HFF-Myc (cell line): ENCODE measurements around the gene ZNF592.

Source experiments
- DNase-seq: peaks from one replicate; pipeline ENCODE4 v3.0.0-alpha.2; 2011; ENCODE audit warnings: low read depth; ENCODE audit errors: extremely low read depth
- H3K4me3 ChIP-seq: replicated peaks from 2 replicates; pipeline ENCODE4 v1.5.1; 2011; ENCODE audit warnings: low read depth, mild to moderate bottlenecking, control low read depth, low read length
- TF ChIP-seq, protein P1 (sequence below): IDR thresholded peaks from 2 replicates; pipeline ENCODE4 v1.5.1; 2012; ENCODE audit warnings: mild to moderate bottlenecking, low read depth, low read length, control low read depth; ENCODE audit errors: missing control alignments

ZNF592 gene

DNA sequence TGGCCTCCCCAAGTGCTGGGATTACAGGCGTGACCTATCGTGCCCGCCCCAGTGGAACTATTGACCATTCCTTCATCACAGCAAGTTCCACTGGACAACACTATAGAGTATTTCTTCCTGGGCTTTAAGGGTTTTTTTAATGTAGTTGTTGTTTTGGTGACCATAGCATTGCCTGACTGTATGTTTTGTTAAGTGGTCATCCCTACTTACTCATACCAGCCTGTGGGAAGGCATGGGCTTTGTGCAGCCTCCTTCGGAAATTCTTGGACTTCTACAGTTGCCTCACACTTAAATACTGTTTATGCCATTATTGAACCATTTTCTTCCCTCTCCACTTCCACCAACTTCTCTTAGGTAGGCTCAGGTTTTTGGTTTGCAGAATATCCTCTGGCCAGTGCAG is 48.8 kb downstream of the ZNF592 start:
- no peak for DNase-seq
- H3K4me3 ChIP-seq, result no peak overlapping the region

DNA sequence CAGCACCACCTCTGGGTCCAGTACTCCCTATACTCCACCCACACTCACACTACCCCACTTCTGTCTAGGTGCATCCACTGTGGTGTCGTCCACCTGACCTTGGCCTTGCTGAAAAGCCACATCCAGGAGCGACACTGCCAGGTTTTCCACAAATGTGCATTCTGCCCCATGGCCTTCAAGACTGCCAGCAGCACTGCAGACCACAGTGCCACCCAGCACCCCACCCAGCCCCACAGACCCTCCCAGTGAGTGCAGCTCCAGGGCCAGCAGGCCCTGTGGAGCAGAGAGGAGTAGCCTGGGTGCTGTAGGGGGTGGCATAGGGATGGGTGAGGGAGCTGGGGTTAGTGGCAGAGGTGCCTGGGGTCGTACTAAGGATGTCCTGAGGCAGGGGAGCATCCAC is 49.4 kb downstream of the ZNF592 start:
- TF ChIP-seq, protein P1, sequence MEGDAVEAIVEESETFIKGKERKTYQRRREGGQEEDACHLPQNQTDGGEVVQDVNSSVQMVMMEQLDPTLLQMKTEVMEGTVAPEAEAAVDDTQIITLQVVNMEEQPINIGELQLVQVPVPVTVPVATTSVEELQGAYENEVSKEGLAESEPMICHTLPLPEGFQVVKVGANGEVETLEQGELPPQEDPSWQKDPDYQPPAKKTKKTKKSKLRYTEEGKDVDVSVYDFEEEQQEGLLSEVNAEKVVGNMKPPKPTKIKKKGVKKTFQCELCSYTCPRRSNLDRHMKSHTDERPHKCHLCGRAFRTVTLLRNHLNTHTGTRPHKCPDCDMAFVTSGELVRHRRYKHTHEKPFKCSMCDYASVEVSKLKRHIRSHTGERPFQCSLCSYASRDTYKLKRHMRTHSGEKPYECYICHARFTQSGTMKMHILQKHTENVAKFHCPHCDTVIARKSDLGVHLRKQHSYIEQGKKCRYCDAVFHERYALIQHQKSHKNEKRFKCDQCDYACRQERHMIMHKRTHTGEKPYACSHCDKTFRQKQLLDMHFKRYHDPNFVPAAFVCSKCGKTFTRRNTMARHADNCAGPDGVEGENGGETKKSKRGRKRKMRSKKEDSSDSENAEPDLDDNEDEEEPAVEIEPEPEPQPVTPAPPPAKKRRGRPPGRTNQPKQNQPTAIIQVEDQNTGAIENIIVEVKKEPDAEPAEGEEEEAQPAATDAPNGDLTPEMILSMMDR, result no peak
- no peak overlapping the region for H3K4me3 ChIP-seq
- no peak for DNase-seq

More for the DNA sequence above, 48.8 kb downstream of the ZNF592 start:
- TF ChIP-seq, protein P1, result no peak

DNA sequence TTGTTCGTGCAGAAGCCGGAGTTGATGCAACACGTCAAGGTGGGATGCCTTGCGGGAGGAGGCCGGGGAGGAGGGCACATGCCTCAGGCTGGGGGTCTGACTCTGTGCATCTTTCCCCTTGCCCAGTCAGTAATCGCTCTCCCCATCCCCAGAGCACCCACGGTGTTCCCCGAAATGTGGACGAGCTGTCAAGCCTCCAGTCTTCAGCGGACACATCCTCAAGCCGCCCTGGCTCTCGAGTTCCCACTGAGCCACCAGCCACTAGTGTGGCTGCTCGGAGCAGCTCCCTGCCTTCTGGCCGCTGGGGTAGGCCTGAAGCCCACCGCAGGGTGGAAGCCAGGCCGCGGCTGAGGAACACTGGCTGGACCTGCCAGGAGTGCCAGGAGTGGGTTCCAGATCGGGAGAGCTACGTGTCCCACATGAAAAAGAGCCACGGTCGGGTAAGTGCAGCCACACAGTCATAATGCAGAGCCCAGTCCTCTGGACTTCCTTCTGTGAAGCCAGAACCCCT is 50.1 kb downstream of the ZNF592 start:
- DNase-seq, result no peak
- no peak overlapping the region for H3K4me3 ChIP-seq
- TF ChIP-seq, protein P1, result no peak

DNA sequence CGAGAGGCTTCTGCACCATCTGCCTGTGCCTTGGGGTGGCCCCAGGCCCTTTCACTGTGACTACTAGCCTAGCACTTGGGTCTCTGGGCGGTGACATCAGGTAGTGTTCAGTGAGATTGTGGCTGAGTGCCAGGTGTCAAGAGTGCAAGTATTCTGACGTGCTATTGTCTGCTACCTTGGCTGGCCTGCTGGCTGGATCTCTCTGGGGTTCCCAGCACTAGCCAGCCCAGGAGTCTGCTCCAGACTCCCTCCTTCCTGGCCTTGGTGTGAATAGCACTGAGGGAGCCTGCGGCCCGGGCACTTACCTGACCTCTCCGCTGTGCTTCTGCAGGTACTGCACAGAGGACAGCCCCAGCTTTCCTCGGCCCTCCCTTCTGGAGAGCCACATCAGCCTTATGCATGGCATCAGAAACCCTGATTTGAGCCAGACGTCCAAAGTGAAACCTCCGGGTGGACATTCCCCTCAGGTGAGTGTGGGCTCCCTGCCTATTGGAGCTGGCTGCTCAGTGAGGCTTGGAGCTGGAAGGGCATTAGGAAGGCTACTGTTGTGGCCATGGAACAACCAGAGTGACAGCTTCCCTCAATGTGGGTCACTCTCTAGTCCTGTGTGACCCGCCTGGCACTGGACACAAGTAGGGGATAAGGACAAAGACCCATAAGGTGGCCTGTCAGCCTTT is 51.3 kb downstream of the ZNF592 start:
- DNase-seq, result no peak
- H3K4me3 ChIP-seq, result no peak overlapping the region
- TF ChIP-seq, protein P1, result no peak

GRCh38 chr15:84800365-84800806 is 52.0 kb downstream of the ZNF592 start:
- TF ChIP-seq, protein P1, result no peak
- H3K4me3 ChIP-seq, result no peak overlapping the region
- DNase-seq, result no peak

- H3K4me3 ChIP-seq, result no peak overlapping the region
- DNase-seq, result no peak
- TF ChIP-seq, protein P1, result no peak
Observed at GRCh38 chr15:84804005-84804900, 55.9 kb downstream of the ZNF592 start.
